HG02884 (cell line): Measurements from ENCODE around the gene IGSF3.
A peak's percentile ranks its signal among the peaks of the same experiment; 100 is the strongest.

ENCODE experiments used
- ATAC-seq: cut with Tn5 transposase; IDR thresholded peaks from one replicate; pipeline ENCODE4 v1.9.1; 2021; ENCODE audit warnings: mild to moderate bottlenecking, moderate library complexity; ENCODE audit not compliant: unreplicated experiment

The IGSF3 gene

DNA sequence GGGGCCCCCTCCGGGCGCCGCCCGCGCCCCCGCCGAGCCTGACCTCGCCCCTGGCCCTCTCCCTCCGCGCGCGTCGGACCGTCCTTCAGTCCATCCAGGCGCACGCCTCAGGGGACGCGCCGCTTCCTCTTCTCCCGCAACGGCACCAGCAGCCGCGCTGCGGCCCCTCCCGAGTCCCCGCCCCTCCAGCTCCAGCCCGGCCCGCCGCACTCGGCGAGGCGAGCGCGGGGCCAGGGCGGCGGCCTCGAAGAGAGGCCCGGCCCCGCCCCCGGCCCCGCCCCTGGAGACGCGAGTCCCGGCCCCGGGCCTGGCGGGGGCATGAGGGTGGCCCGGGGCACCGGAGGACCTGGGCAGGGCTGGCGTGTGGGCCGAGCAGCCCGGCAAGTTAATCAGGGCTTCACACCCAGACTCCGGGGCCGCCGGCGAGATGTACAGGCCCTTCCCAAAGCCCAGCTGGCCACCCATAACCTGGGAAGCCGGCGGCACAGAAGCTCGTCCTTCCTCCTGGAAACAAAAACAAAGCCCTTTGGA, at the start of gene IGSF3:
TSS of gene IGSF3 (minus strand) at position 159 of the 531 bp plus-strand sequence. CDS start 1,407 bp downstream, outside the sequence.
- ATAC-seq = peak; percentile 60

DNA sequence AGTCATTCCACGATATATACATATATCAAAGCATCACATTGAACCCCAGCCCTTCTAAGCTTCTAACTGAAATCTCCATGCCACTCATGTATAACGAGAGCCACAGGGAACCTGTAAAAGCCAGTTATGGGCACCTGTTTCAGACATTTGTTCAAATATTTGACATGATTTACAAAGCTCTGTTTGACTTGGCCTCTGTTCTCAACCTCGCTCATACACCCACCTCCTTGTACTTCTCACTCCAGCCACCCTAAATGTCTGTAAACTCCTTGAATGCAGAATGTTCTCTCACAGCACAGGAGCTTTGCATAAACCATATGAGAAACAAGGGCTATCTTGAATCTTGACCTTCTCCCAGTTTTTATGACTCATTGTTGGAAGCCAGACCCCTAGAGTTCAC, 49.8 kb upstream of the IGSF3 start:
- ATAC-seq = no peak

DNA sequence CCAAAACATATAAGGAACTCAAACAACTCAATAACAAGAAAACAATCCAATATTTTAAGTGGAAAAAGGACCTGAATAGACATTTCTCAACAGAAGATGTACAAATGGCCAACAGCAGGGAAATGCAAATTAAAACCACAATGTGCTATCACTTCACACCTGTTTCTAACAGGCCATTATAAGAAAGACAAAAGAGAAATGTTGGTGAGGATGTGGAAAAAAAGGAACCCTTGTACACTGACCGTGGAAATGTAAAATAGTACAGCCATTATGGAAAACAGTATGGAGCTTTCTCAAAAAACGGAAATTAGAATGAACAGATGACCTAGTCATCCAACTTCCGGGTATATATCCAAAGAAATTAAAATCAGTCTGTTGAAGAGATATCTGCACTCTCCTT, 48.9 kb upstream of the IGSF3 start:
- ATAC-seq = no peak

DNA sequence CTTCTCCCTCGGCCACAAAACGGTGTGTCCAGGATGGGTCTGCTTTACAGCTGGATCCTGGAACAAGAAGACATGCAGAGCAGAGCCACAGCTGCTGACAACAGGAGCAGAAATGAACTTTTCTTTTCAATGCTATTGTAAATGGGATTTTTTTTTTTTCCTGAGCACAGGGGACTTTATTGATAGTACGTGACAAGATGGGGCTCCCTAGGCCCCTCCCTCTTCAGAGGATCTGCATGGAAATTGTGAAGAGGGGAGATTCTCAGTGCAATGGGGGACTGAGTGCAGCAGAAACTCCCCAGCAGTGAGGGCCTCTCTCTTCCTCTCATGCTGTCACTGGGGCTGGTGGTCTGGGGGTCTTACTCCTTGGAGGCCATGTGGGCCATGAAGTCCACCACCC, 45.9 kb upstream of the IGSF3 start:
- ATAC-seq = no peak

DNA sequence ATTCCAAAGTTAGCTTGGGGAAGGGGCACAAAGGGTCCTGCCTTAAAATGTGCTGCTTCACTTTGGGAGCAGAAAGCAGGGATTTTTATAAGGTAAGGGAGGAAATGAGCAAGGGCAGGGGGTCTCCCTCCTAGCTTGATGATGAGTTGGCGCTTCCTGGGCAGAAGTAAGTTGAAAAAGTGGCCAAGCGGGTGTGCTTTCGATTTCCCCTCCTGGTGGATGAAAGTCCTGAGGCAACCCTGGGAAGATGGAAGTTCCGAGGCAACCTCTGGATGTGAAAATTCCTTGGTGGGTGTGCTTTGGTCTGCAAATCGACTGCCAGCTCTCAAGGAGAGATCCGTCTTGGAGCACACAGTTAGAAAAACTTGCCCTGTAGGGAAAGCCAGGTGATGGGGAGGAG, 45.0 kb upstream of the IGSF3 start:
- no peak for ATAC-seq

DNA sequence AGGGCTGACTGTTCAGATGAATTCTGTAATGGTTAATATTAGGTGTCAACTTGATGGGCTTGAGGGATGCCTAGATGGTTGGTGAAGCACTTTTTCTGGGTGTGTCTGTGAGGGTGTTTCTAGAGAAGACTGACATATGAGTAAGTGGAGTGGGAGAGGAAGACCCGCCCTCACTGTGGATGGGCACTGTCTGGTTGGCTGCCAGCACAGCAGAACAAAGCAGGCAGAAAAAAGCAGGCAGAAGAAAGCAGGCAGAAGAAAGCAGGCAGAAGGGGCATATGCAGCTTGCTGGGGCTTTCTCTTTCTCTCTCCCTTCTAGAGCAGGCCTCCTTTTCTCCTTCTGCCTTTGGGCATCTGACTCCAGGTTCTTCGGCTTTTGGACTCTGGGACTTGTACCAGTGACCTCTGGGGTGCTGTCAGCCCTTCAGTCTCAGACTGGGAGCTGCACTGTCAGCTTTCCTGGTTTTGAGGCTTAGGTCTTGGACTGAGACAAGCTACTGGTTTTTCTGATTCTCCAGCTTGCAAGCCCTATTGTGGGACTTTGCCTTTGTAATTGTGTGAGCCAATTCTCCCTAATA, 43.8 kb upstream of the IGSF3 start:
- ATAC-seq = no peak

DNA sequence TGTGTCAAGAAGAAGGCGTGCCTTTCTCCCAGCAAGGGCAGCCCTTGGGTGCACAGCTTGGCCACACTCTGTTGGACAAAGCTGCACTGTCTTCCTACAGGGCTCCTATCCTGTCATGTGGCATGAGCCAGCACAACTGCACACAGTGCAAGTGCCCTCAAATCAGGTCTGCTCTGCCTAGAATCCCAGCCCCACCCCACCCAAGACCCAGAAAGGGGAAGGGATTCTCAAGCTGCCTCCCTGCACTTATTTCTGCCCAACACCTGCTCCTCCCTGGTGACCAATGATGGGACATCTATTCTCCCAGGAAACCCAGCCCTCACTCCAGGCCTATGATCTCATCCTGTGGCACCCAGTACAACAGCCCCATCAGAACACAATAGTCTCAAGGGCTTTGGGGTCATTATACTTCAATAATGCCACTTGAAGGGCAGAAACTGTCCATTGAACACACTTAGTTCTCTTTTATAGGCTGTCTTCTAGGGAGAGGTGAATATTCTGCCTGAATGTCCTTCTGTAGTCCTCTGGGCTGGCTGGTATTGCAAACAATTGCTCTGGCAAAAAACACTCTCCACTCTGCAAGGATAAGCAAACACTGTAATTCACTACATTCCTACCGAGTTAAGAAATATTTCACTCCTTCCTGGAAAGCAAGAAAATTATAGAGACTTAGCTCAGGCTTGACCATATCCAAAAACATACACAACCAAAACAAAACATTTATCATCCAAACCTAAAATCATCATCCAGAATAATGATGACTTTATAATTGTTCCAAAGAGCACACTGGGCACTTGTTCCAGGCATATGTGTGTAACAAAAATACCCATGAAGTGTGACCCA, 43.1 kb upstream of the IGSF3 start:
- ATAC-seq = no peak

DNA sequence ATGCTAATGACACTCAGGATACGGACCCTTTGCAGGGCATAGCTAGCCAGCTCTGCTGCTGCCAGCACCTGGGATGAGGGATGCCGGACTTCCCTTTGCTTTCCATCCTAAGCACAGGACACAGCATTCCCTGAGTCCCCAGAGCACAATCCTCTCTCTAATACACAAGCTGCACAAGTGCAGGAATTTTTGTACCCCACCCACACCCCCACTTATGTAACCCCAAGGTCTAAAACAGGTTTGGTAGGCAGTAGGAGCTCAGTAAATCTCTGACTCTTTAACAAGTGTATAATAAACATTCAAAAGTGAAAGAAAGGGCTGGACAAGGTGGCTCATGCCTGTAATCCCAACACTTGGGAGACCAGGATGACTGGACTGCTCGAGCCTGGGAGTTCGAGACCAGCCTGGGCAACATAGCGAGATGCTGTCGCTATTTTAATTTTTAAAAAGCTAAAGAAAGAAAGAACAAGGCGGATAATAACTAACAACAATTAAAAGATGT, 42.2 kb upstream of the IGSF3 start:
- ATAC-seq = no peak

DNA sequence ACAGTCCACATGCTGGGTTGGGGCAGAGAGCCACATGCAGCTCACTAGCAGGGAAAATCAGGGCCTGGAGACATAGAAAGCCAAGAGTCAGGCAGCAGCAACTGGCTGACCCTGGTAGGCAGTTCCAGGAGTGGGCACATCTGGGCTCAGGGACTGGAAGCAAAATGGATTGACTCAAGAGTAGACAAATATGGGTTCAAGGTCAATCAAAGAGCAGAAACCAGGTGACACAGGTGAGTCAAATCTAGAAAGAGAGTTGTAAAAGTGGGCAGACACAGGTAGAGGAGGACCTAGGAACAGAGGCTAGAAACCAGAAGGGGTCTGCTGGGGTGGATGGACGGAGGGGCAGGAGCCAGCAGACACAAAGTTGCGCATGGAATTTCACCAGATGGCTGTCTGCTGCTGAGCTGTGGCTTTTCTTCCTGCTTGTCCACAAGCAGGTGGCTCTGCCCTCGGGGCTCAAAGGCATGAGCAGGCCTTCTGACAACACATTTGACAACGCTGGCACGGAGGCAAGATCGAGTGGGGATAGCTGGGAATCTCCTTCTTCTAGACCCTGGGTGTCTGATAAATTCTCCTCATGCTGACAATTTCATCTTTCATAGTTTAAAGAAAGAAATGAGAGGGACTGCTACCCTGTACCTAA, 40.8 kb upstream of the IGSF3 start:
- no peak for ATAC-seq

DNA sequence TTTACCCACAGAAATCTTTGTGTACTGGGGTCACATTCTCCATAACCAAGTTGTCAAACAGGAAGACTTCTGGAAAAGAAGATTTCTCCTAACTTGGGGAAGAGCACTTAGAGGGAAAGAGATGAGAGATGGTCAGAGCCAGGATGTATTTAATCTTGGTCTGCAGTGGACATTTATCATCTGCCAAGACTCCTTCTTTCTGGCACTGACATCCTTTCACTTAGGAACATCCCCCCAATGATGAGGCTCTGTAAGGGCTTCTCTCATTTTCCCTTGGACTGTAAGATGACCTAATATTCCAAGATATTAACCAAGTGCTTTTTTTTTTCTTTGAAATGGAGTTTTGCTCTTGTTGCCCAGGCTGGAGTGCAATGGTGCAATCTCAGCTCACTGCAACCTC, 39.3 kb upstream of the IGSF3 start:
- ATAC-seq = no peak

DNA sequence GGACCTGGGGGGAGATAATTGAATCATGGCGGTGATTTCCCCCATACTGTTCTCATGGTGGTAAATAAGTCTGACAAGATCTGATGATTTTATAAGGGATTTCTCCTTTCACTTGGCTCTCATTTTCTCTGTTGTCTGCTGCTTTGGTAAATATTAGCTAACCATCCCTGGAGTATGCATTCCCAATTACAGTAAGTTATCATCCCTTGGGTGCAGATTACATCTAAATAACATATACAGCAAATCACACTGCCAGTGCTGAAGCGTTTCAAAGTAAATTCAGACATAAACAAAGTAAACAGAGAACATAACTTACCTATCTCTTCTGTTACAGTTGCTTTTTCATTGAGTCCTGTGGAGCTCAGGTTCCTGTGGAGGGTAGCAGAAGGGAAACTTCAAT, 38.6 kb upstream of the IGSF3 start:
- ATAC-seq = no peak

DNA sequence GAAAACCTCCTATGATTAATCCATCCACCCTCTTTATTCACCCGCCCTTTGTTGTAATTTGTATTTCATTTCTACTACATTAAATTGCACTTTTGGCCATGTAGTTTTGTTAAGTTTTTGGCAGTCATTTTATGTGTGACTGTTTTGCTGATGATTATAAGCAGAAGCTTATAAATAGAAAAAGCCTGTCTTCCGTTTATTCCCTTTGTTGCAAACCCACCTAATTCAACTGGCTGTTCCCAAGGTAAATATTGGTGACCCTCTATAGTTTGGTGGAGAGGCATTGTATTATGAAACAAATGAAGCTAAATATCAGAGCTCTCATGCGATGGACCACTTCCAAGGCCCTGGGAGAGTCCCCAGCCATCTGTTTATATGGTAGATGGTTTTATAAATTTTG, 36.7 kb upstream of the IGSF3 start:
- ATAC-seq = no peak

DNA sequence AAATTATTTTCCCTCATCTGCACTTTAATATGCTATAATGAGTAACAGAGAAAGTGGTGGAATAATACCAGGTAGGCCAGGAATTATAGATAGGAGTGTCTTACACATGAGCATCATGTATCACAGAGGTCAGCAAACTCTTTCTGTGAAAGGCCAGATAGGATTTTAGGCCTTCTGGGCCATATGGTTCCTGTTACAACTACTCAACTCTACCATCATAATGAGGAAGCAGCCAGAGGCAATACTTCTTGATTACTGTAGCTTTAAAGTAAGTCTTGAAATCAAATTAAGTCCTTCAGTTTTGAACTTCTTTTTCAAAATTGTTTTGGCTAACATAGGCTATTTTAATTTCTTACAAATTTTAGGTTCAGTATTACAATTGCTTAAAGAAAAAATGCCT, 32.1 kb upstream of the IGSF3 start:
- ATAC-seq = no peak

DNA sequence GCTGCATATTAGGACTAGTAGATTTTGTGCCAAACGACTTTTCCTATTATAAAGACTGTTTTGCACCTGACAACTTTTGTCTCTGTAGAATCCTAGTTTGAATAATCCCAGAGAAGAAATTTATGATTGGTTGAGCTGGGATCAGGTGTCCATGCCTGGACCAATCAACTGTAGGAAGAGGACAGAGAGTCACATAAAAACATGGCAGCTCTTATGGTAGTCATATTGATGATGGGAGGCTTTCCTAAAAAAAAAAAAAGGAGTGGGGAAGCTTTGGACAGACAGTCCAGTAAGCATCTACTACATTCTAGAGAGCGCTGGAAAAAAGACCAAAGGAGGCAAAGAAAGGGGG, 30.7 kb upstream of the IGSF3 start:
- ATAC-seq = no peak

DNA sequence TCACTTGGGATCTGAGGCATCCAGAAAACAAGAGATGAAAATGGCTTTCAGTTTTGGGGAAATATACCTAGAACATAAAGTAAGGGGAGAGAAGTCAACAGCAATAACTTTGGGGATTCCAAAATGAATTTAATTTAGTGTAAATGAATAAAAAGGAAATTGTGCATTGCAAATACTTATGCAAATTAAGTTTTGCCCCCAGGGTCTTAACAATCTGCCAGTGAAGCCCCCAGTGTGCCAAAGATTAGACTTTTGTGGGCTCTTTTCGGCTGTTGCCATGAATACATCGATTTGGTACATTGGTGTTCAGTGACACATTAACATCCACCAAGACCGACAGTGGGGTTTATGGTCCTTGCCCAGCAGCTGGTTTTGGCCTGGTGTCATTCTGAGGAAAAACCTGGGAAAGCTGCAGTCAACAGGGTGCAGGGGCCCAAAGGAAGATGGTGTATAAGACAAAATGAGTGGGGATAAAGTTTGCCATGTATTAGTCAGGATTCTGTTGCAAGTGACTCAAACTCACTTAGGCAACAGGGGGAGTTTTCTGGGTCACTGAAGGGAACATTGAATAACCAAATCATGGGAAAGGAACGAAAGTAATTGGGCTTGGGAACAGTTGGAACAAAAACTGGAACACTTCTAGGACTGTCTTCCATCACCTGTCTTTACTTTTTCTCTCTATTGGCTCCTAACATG, 30.2 kb upstream of the IGSF3 start:
- no peak for ATAC-seq

DNA sequence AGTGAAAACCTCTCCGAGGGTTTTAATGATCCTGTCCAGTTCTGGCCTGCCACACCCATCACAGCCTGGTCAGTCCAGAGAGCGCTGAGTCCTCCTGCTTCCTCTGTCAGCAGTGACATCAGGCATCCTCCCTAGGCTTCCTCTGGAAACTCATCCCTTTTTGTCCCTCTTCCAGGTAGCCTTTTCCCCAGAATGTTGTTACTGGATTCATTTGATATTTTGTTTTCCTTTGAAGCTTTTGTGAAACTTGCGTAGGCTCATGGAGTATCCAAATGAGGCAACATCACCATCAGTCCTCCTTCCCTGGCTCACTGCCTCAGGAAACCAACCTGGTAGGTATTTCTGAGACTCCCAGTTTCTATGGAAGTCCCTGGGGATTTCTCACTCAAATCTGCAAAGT, 27.0 kb upstream of the IGSF3 start:
- ATAC-seq = no peak

DNA sequence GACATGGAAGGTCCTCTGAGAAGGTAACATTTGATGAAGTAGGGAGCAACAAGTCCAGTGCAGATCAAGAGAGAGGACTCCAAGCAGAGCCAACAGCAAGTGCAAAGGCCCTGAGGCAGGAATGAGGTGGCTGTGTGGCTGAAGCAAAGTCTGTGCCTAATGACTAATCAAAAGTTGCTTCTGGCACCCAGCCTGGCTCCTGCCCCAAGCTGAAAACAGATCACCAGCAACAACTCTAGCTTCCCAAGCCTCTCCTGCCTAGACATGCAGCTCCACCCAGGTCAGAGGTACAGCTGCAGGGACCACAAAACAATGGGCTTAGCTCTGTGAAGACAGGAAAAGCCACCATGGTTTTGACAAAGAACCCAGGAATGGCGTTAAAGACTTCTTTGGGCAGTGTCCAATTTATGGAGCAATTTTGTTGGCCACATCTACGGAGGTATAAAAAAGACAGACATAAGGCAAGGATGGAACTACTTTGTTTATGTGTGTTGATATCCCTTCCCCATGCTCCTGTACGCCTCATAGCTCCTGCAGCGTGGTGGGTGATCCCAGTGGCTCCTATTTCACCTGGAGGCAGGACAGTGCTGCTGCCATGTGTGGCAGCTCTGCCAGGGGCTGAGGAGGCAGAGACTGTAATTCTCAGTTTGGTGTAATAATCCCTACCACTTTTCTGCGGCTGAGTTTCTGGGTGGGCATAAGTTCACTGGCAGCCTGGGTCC, 26.4 kb upstream of the IGSF3 start:
- ATAC-seq = no peak

DNA sequence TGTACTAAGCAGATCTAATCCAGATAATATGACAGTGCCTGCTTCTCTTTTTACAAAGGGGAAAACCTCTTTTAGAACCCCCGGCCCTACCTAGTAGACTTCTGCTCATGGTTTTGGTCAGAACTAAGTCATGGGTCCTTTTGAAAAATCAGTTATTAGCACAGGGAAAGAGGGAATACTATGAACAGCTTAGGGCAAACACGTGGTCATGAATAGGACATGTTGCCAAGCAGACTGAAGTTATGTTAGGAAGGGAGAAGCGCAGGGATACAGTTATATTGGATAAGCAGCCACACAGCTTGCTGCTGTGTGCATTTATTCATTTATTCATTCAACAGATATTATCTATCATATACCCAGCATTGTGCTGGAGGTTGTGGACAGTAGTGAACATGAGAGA, 25.3 kb upstream of the IGSF3 start:
- no peak for ATAC-seq

DNA sequence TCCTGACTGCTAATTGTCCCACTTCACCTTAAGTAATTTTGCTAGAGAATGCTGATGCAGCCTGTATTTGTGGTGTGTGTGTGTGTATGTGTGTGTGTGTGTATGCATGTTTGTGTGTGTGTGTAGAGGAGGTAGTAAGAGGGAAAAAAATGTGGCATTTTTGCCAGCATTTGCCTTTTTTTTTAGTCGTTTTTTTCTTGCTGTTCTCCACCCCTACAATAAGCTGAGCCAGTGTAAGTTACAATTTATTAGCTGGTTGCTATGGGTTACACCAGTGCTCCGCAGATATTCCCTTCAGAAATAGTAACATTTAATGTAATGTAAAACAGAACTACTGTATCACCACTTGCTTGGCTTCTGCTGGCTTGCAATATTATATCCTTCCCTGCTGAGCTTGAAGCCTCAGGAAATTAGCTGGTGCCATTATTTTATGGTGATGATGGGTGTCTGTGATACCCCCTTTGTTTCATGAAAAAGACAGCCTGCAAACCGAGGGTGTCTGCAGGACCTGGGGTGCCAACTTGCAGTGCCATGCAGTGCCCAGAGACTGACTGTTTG, 23.4 kb upstream of the IGSF3 start:
- no peak for ATAC-seq

DNA sequence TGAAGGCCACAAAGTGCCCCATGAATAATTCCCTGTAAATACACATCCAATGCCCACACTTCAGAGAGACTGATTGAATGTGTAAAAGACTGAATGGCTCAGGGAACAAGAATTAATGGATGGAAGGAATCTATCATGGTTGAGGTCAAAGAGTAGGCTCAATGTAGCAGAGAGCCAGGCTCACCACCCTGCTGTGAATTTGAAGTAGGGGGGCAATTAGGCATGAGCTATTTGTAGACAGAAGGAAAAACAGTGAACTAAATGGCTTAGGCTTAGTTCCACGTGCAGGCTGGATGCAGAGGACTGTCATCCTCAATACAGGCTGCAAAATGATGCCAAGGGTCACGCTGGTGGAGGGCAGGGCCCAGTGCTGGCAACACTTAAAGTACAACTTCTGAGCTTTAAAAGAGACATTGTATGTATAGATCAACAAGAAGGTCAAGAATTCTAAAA, 22.9 kb upstream of the IGSF3 start:
- no peak for ATAC-seq
